GM13976 (cell line): ENCODE results near the gene ASXL3.

ENCODE experiments used
- DNase-seq: peaks from one replicate; pipeline ENCODE4 v3.0.0; 2012; ENCODE audit warnings: low spot score
- CTCF ChIP-seq: IDR thresholded peaks from 2 replicates; pipeline ENCODE4 v1.5.1; 2012; ENCODE audit warnings: borderline replicate concordance, mild to moderate bottlenecking; ENCODE audit not compliant: insufficient read depth; ENCODE audit errors: extremely low read depth, missing control alignments, control extremely low read depth
- in situ Hi-C: fragments of 300-500 bp; cut with MboI; formaldehyde crosslinking; loops from one replicate; pipeline ENCODE4 v1.12.0; 2022; ENCODE audit warnings: low sequenced_read_pairs, mixed read lengths, inconsistent platforms; ENCODE audit not compliant: unreplicated experiment

ASXL3 gene

GRCh38 chr18:33571998-33572787 is 5.8 kb upstream of the ASXL3 start:
- in situ Hi-C loops, result no loop called here
- no peak for TF ChIP-seq CTCF

GRCh38 chr18:33573193-33573592 is 4.8 kb upstream of the ASXL3 start:
- TF ChIP-seq CTCF, result no peak
- in situ Hi-C loops, result no loop called here
- no peak for DNase-seq

More at GRCh38 chr18:33571998-33572787, 5.8 kb upstream of the ASXL3 start:
- no peak for DNase-seq

GRCh38 chr18:33575451-33575850 is 2.6 kb upstream of the ASXL3 start:
- no peak for TF ChIP-seq CTCF
- DNase-seq, result no peak
- in situ Hi-C loops, result no loop called here

GRCh38 chr18:33576999-33577646 is 896 bp upstream of the ASXL3 start:
- no peak for TF ChIP-seq CTCF
- in situ Hi-C loops, result no loop called here
- DNase-seq, result no peak

GRCh38 chr18:33578518-33579348 is 714 bp downstream of the ASXL3 start:
- TF ChIP-seq CTCF, result no peak
- in situ Hi-C loops, result no loop called here
- DNase-seq, result peak; percentile 56
